Measurements from ENCODE around the gene SOD1. TPM values are rescaled to one million over a fixed set of nuclear protein-coding genes. Genes with fewer than 3 reads are reported as not detected.

Gene SOD1
- total and polyA plus RNA-seq, 2 of the 8 experiments (the other 6 are each of a cell fraction or from before 2014, with no cell fraction given) = 192 to 226 TPM

- Histone ChIP-seq H3K4me2 (ENCODE audit: insufficient read depth in 1 of 2, low read depth in 2 of 2, low read length in 2 of 2) (no peak overlapping the region), H2AK5ac (ENCODE audit: low read depth, low read length) (no peak overlapping the region), H2BK15ac (ENCODE audit: low read length) (no peak overlapping the region), H3K9ac (replicated peaks in 1 of 4; ENCODE audit: extremely low read depth in 1 of 4, low read depth in 3 of 4, low read length in 3 of 4) (no peak overlapping the region), H3K36me3 (ENCODE audit: control insufficient read depth in 2 of 4, insufficient read depth in 4 of 4, low read length in 3 of 4) (peaks cover 0 to 4% (median 0%) of the 10 kb centered on the region in 4 experiments; a peak in 2 of 8 replicates), H2BK12ac (ENCODE audit: low read depth, low read length) (no peak overlapping the region), H3K4ac (replicated peaks; ENCODE audit: insufficient read length, low read depth, low read length) (no peak overlapping the region), H2BK20ac (ENCODE audit: low read length) (no peak overlapping the region), H3K4me3 (ENCODE audit: extremely low read depth in 1 of 4, insufficient read depth in 2 of 4, low read depth in 3 of 4, low read length in 4 of 4) (no peak overlapping the region), H4K91ac (replicated peaks; ENCODE audit: insufficient read length, low read length) (no peak overlapping the region), H2BK5ac (ENCODE audit: low read depth, low read length) (no peak overlapping the region), H3K23me2 (ENCODE audit: low read depth, low read length) (no peaks in the 10 kb centered on the region), H3K79me1 (ENCODE audit: low read depth, low read length) (0 out of 2 replicates have a peak, but pooled peaks cover 3% of the 10 kb centered on the region), H3K79me2 (ENCODE audit: control insufficient read depth in 1 of 2, insufficient read depth in 2 of 2, low read length in 2 of 2) (peaks cover 21 to 100% of the 10 kb centered on the region in 2 experiments), H3K27me3 (replicated peaks in 1 of 4; ENCODE audit: control insufficient read depth in 3 of 4, extremely low read depth in 1 of 4, insufficient read depth in 3 of 4, low read length in 3 of 4) (no peaks in the 10 kb centered on the region), H3K14ac (ENCODE audit: insufficient read length) (no peak overlapping the region), H4K8ac (ENCODE audit: extremely low read depth, insufficient read depth, low read length) (no peak overlapping the region), H3K27ac (ENCODE audit: low read depth, low read length) (no peak overlapping the region), H3K18ac (ENCODE audit: extremely low read depth, low read length) (no peak overlapping the region), H3K9me3 (ENCODE audit: insufficient read depth in 2 of 2, low read depth in 1 of 2, low read length in 1 of 2) (no peaks in the 10 kb centered on the region), H4K20me1 (replicated peaks in 1 of 2; ENCODE audit: control insufficient read depth in 1 of 2, insufficient read depth in 2 of 2, low read length in 2 of 2) (peaks cover 18 to 32% of the 10 kb centered on the region in 2 experiments), H2AFZ (ENCODE audit: low read length) (no peak overlapping the region), H3K56ac (replicated peaks; ENCODE audit: insufficient read length, low read depth, low read length) (no peak overlapping the region), H3K23ac (ENCODE audit: insufficient read length) (no peak overlapping the region), H2BK120ac (replicated peaks; ENCODE audit: low read depth, low read length) (no peak overlapping the region), H3K4me1 (replicated peaks in 1 of 4; ENCODE audit: control insufficient read depth in 3 of 4, insufficient read depth in 4 of 4, low read length in 3 of 4) (peaks cover 0 to 12% (median 7%) of the 10 kb centered on the region in 4 experiments; a peak in 5 of 7 replicates), H4K5ac (ENCODE audit: insufficient read length, low read depth, low read length) (peak overlapping the region; percentile 38)
- ChIA-PET POLR2A (ENCODE audit: partially characterized antibody) (interaction anchor here (0.5 to 0.9 kb wide), 2 partner anchors 13 to 15 kb away, joined by 3 read pairs; no protein-coding TSS in a partner anchor), CTCF (ENCODE audit: partially characterized antibody) (no interaction called here)
- no peak for DNase-seq (ENCODE audit: low read depth in 1 of 2, low spot score in 2 of 2)
- no peak for FAIRE-seq
- 93% methylated on average over 1 of the region's 1 CpG; no CpG with 5 or more reads in 1 of the 2 experiments for WGBS, 2 experiments (ENCODE audit: extremely low coverage in 1 of 2, insufficient coverage in 1 of 2, insufficient read length in 1 of 2, insufficient replicate concordance in 2 of 2, low coverage in 1 of 2, low lambda C conversion rate in 2 of 2, missing lambda C conversion rate in 1 of 2)
- TF ChIP-seq SAP30 (IDR thresholded peaks at IDR 0.05; ENCODE audit: insufficient read depth, insufficient replicate concordance, low read length) (no peak), JUN (IDR thresholded peaks at IDR 0.05; ENCODE audit: low read depth, low read length) (no peak), TEAD4 (IDR thresholded peaks at IDR 0.05; ENCODE audit: low read depth, low read length) (no peak), SIN3A (conservative IDR thresholded peaks at IDR 0.05 in 1 of 2, IDR thresholded peaks at IDR 0.05 in 1 of 2; ENCODE audit: low read depth in 1 of 2, low read length in 2 of 2) (no peak), JUND (IDR thresholded peaks at IDR 0.05; ENCODE audit: low read length) (no peak), USF2 (IDR thresholded peaks at IDR 0.05; ENCODE audit: low read length) (no peak), YY1 (IDR thresholded peaks at IDR 0.05; ENCODE audit: low read depth, low read length) (no peak), POLR2AphosphoS5 (IDR thresholded peaks at IDR 0.05; ENCODE audit: low read depth, low read length) (no peak), SUZ12 (IDR thresholded peaks at IDR 0.05; ENCODE audit: low read length) (no peak), CREB1 (IDR thresholded peaks at IDR 0.05) (no peak), NRF1 (IDR thresholded peaks at IDR 0.05; ENCODE audit: low read depth, low read length) (no peak), SP1 (IDR thresholded peaks at IDR 0.05; ENCODE audit: low read depth, low read length) (no peak), HDAC2 (IDR thresholded peaks at IDR 0.05; ENCODE audit: borderline replicate concordance in 1 of 2, low read depth in 2 of 2, low read length in 2 of 2) (no peak), EGR1 (IDR thresholded peaks at IDR 0.05; ENCODE audit: borderline replicate concordance, low read depth, low read length) (no peak)
These were observed 51.1 kb downstream of the SOD1 start for GRCh38 chr21:31710586-31710985.
